Gastroesophageal sphincter (tissue), 3 donors: ENCODE data around the gene CST7.

Source experiments
- EP300 ChIP-seq: sonication (generic); formaldehyde crosslinking; IDR thresholded peaks from one replicate; pipeline ENCODE4 v1.6.1; 2017; ENCODE audit warnings: antibody characterized with exemption, mild to moderate bottlenecking
- TF ChIP-seq, protein P1 (sequence below), 4 experiments: fragments of 200-600 bp in 2 of 4; fragments of 450-650 bp in 2 of 4; sonication (generic) in 1 of 4; IDR thresholded peaks; one replicate each; pipeline ENCODE4 v1.5.1; 2017 to 2019; ENCODE audit warnings: antibody characterized with exemption in 4 of 4, mild to moderate bottlenecking in 2 of 4, moderate library complexity in 2 of 4

GRCh38 chr20:24970030-24970553 is 21.0 kb downstream of the CST7 start:
- TF ChIP-seq, protein P1, sequence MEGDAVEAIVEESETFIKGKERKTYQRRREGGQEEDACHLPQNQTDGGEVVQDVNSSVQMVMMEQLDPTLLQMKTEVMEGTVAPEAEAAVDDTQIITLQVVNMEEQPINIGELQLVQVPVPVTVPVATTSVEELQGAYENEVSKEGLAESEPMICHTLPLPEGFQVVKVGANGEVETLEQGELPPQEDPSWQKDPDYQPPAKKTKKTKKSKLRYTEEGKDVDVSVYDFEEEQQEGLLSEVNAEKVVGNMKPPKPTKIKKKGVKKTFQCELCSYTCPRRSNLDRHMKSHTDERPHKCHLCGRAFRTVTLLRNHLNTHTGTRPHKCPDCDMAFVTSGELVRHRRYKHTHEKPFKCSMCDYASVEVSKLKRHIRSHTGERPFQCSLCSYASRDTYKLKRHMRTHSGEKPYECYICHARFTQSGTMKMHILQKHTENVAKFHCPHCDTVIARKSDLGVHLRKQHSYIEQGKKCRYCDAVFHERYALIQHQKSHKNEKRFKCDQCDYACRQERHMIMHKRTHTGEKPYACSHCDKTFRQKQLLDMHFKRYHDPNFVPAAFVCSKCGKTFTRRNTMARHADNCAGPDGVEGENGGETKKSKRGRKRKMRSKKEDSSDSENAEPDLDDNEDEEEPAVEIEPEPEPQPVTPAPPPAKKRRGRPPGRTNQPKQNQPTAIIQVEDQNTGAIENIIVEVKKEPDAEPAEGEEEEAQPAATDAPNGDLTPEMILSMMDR (IDR thresholded peaks at IDR 0.05), result no peak
- TF ChIP-seq EP300, result no peak
